ENCODE data around the gene MRPL12. TPM values are rescaled to one million over a fixed set of nuclear protein-coding genes. Genes with fewer than 3 reads are reported as not detected.

MRPL12 gene
- total RNA-seq, 2 donors from 2014 or later, result 106 to 225 TPM

DNA sequence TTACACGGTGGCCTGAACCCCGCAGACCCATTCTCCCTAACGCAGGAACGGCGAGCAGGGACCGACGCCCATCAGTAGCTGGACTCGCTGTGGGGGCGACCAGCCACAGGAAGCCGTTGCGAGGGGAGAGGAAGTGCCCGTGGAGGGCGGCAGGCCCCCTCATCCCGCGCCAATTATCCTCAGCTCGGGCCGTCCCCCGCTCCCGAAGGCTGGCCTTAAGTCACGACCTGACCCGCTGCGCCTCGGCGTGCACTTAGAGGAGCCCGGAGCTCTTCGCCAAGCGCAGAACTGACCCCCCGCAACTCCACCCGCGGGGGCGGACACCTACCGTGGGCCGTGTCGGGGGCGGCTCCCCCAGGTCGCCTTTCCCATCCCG, 20.0 kb upstream of the MRPL12 start:
- Histone ChIP-seq H3K36me3 (peaks cover 12% of the 10 kb centered on the region), H3K4me1 (peaks cover 8% of the 10 kb centered on the region), H3K9ac (ENCODE audit: low read depth in 2 of 2, low read length in 2 of 2) (peak overlapping the region; percentile 94 to 96), H3K27me3 (no peaks in the 10 kb centered on the region), H3K4me3 (peak overlapping the region; percentile 99), H3K9me3 (no peaks in the 10 kb centered on the region), H3K27ac (peak overlapping the region; percentile 55)
- TF ChIP-seq, protein P1, sequence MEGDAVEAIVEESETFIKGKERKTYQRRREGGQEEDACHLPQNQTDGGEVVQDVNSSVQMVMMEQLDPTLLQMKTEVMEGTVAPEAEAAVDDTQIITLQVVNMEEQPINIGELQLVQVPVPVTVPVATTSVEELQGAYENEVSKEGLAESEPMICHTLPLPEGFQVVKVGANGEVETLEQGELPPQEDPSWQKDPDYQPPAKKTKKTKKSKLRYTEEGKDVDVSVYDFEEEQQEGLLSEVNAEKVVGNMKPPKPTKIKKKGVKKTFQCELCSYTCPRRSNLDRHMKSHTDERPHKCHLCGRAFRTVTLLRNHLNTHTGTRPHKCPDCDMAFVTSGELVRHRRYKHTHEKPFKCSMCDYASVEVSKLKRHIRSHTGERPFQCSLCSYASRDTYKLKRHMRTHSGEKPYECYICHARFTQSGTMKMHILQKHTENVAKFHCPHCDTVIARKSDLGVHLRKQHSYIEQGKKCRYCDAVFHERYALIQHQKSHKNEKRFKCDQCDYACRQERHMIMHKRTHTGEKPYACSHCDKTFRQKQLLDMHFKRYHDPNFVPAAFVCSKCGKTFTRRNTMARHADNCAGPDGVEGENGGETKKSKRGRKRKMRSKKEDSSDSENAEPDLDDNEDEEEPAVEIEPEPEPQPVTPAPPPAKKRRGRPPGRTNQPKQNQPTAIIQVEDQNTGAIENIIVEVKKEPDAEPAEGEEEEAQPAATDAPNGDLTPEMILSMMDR (IDR thresholded peaks at IDR 0.05), result no peak
- intact Hi-C loops (cut with DNase I), result no loop called here
- DNase-seq, result no peak

DNA sequence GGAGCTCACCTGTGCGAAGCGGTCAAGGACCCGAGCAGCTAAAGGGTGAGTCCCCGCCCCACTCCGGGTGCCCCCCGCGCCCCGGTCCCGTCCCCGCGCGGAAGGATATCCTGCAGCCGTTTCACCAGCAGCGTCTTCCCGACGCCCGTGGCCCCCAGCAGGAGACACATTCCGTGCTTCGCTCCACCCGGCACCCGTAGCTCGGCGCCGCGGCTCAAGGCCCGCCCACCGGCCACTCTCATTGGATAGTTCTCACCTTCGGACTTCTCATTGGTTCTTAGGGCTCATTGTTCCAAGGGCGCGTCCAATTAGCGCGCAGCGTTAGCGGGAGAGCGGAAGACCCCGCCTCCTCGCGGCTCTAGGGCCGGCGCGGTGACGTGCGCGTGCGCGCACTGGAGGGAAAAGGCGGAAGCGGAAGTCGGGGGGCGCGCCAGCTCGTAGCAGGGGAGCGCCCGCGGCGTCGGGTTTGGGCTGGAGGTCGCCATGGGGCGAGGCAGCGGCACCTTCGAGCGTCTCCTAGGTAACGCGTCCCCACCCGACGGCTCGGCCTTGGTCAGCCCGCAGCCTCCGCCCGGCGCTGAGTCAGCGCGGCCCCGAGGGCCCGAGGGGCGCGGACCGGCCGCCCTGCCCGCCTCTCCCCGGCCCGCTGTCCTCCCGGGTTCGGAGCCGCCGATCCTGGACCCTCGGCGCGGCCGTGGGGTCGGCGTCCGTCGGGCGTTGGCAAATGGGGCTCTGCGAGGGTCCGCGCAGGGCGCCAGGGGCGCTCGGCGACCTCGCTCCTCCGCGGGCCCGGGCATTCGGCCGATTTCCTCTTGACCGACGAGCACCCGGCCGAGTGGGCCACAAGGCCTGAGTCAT, 19.4 kb upstream of the MRPL12 start, which contains the start of the genes ARL16 and HGS:
ARL16 (minus strand) TSS at position 214 of the 858 bp plus-strand sequence; CDS start at position 170, 44 bp downstream.
HGS (plus strand) TSS at position 428 of the 858 bp plus-strand sequence; CDS start at position 484, 56 bp downstream.
- Histone ChIP-seq H3K36me3 (peaks cover 16% of the 10 kb centered on the region), H3K9ac (ENCODE audit: low read depth in 2 of 2, low read length in 2 of 2) (peak within 1 kb of the TSS; percentile 94 to 98)

DNA sequence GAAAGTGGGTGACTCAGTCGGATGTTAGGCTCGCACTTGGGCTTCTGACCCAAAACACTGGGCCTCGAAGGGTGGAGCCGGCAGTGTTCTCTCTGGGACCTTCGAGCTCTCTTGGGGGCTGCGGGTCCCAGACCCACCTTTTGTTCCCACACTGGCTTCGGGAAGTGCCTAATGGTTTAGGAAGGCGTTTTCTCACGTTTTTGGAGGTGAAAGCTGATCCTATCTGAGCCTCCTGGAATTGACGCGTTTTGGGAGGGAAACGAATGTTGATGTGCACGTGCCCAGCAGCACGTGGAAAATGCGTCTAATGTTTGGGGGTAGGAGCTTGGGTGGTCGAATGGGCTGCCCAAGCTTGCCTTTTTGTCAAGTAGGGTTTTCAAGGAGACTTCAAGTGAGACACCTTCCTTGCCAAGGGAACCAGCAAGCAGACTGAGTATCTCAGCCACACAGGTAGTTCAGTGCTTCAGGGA, 18.7 kb upstream of the MRPL12 start:
- Histone ChIP-seq H3K27ac (peak overlapping the region; percentile 71), H3K36me3 (peaks cover 17% of the 10 kb centered on the region), H3K27me3 (no peaks in the 10 kb centered on the region), H3K4me1 (peaks cover 8% of the 10 kb centered on the region), H3K4me3 (peak overlapping the region; percentile 99), H3K9me3 (no peaks in the 10 kb centered on the region), H3K9ac (ENCODE audit: low read depth in 2 of 2, low read length in 2 of 2) (peak overlapping the region; percentile 94 to 98)
- intact Hi-C loops (cut with DNase I), result no loop called here
- TF ChIP-seq, protein P1 (IDR thresholded peaks at IDR 0.05), result no peak
- DNase-seq, result no peak

More for the DNA sequence above, 19.4 kb upstream of the MRPL12 start, which contains the start of the genes ARL16 and HGS:
- intact Hi-C loops (cut with DNase I), result no loop called here
- H3K4me1 ChIP-seq, result peaks cover 8% of the 10 kb centered on the region
- H3K4me3 ChIP-seq, result peak within 1 kb of the TSS; percentile 99
- H3K27me3 ChIP-seq, result no peaks in the 10 kb centered on the region
- DNase-seq, result peak; percentile 98
- TF ChIP-seq, protein P1 (IDR thresholded peaks at IDR 0.05), result no peak
- peak within 1 kb of the TSS; percentile 71 for H3K27ac ChIP-seq
- H3K9me3 ChIP-seq, result no peaks in the 10 kb centered on the region

DNA sequence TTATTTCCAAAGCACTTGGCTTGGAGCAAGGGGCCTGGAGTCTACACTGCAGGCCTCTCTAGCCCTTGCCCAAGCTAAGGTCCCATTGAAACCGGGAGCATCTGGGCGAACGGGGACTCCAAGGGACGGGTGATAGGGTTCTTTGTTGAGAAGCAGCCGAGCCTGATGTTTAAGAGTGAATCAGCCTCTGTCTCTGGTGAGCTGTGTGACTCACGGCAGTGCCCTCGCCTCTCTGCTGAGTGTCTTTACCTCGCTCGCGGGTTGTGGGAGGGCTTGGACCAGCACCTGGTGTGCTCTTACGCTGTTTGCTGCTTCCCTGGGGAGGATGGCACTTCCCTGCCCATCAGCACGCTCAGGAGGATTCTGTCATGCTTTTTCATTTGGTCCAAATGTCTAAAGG, 18.1 kb upstream of the MRPL12 start:
- DNase-seq, result no peak
- intact Hi-C loops (cut with DNase I), result no loop called here
- H3K27ac ChIP-seq, result no peak overlapping the region
- no peaks in the 10 kb centered on the region for H3K27me3 ChIP-seq
- H3K36me3 ChIP-seq, result peaks cover 17% of the 10 kb centered on the region
- TF ChIP-seq, protein P1 (IDR thresholded peaks at IDR 0.05), result no peak
- H3K4me1 ChIP-seq, result peaks cover 8% of the 10 kb centered on the region
- H3K9ac ChIP-seq (ENCODE audit: low read depth in 2 of 2, low read length in 2 of 2), result peak overlapping the region; percentile 94 to 98
- no peaks in the 10 kb centered on the region for H3K9me3 ChIP-seq
- peak overlapping the region; percentile 99 for H3K4me3 ChIP-seq

DNA sequence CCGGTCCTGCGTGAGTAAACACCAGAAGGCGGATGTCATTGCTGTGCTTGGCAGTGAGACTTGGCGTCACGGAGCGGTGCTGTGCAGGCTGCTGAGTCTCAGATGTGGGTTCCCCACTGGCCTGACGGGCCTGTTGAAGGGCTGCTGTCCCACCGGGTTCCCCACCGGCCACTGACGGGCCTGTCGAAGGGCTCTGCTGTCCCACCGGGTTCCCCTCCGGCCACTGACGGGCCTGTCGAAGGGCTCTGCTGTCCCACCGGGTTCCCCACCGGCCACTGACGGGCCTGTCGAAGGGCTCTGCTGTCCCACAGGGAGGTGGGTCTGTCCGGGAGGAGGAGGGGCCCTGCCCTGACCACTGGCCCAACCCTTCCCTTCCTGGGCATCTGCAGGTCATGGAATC, 16.6 kb upstream of the MRPL12 start:
- peaks cover 17% of the 10 kb centered on the region for H3K36me3 ChIP-seq

More for the DNA sequence above, 16.6 kb upstream of the MRPL12 start:
- no peak overlapping the region for H3K27ac ChIP-seq
- H3K27me3 ChIP-seq, result no peaks in the 10 kb centered on the region
- no peaks in the 10 kb centered on the region for H3K9me3 ChIP-seq
- H3K4me3 ChIP-seq, result no peak overlapping the region
- H3K4me1 ChIP-seq, result peaks cover 8% of the 10 kb centered on the region
- TF ChIP-seq, protein P1 (IDR thresholded peaks at IDR 0.05), result no peak
- intact Hi-C loops (cut with DNase I), result no loop called here
- no peak overlapping the region for H3K9ac ChIP-seq (ENCODE audit: low read depth in 2 of 2, low read length in 2 of 2)
- DNase-seq, result no peak
